Measurements from ENCODE around the gene SPDYE18.
"Not testable (repeated sequence)": the region's sequence is repeated elsewhere in the genome, so short reads cannot be mapped to it uniquely, and the experiment has no call there.

SPDYE18 gene

GRCh38 chr7:77062557-77062956 is at the start of gene SPDYE18:
Gene SPDYE18, minus strand, starts transcription at chr7:77062558. Its CDS starts 2,046 bp downstream, at chr7:77060512.
- DNase-seq (ENCODE audit: low spot score in 2 of 2); H3K36me3 Mint-ChIP-seq (ENCODE audit: insufficient read depth); H3K27me3 Mint-ChIP-seq; ATAC-seq (replicated peaks; ENCODE audit: extremely low read depth, poor library complexity, severe bottlenecking); H3K9me3 Mint-ChIP-seq; H3K4me1 Mint-ChIP-seq; H3K27ac Mint-ChIP-seq (ENCODE audit: low read depth); H3K4me3 Mint-ChIP-seq: not testable (repeated sequence)

- H3K27ac Mint-ChIP-seq (ENCODE audit: low read depth); DNase-seq (ENCODE audit: low spot score in 2 of 2); H3K27me3 Mint-ChIP-seq; H3K36me3 Mint-ChIP-seq (ENCODE audit: insufficient read depth); H3K9me3 Mint-ChIP-seq; H3K4me1 Mint-ChIP-seq; ATAC-seq (replicated peaks; ENCODE audit: extremely low read depth, poor library complexity, severe bottlenecking); H3K4me3 Mint-ChIP-seq: not testable (repeated sequence)
Observed at GRCh38 chr7:77108362-77108761, 46.0 kb upstream of the SPDYE18 start.

- H3K36me3 Mint-ChIP-seq (ENCODE audit: insufficient read depth); H3K9me3 Mint-ChIP-seq; H3K4me3 Mint-ChIP-seq; H3K27me3 Mint-ChIP-seq; H3K27ac Mint-ChIP-seq (ENCODE audit: low read depth); ATAC-seq (replicated peaks; ENCODE audit: extremely low read depth, poor library complexity, severe bottlenecking); DNase-seq (ENCODE audit: low spot score in 2 of 2); H3K4me1 Mint-ChIP-seq: not testable (repeated sequence)
Observed at GRCh38 chr7:77107659-77108058, 45.3 kb upstream of the SPDYE18 start.

GRCh38 chr7:77105904-77106303 is 43.5 kb upstream of the SPDYE18 start:
- H3K4me1 Mint-ChIP-seq; H3K36me3 Mint-ChIP-seq (ENCODE audit: insufficient read depth); H3K27ac Mint-ChIP-seq (ENCODE audit: low read depth); DNase-seq (ENCODE audit: low spot score in 2 of 2); ATAC-seq (replicated peaks; ENCODE audit: extremely low read depth, poor library complexity, severe bottlenecking); H3K9me3 Mint-ChIP-seq; H3K27me3 Mint-ChIP-seq; H3K4me3 Mint-ChIP-seq: not testable (repeated sequence)

- H3K27ac Mint-ChIP-seq (ENCODE audit: low read depth); ATAC-seq (replicated peaks; ENCODE audit: extremely low read depth, poor library complexity, severe bottlenecking); H3K4me3 Mint-ChIP-seq; H3K36me3 Mint-ChIP-seq (ENCODE audit: insufficient read depth); H3K27me3 Mint-ChIP-seq; DNase-seq (ENCODE audit: low spot score in 2 of 2); H3K9me3 Mint-ChIP-seq; H3K4me1 Mint-ChIP-seq: not testable (repeated sequence)
Observed at GRCh38 chr7:77102671-77103070, 40.3 kb upstream of the SPDYE18 start.

GRCh38 chr7:77101187-77101586 is 38.8 kb upstream of the SPDYE18 start:
- ATAC-seq (replicated peaks; ENCODE audit: extremely low read depth, poor library complexity, severe bottlenecking); H3K9me3 Mint-ChIP-seq; H3K36me3 Mint-ChIP-seq (ENCODE audit: insufficient read depth): not testable (repeated sequence)

GRCh38 chr7:77100501-77100900 is 38.1 kb upstream of the SPDYE18 start:
- not testable (repeated sequence) for H3K4me1 Mint-ChIP-seq; H3K9me3 Mint-ChIP-seq; H3K36me3 Mint-ChIP-seq (ENCODE audit: insufficient read depth); H3K27ac Mint-ChIP-seq (ENCODE audit: low read depth); ATAC-seq (replicated peaks; ENCODE audit: extremely low read depth, poor library complexity, severe bottlenecking); DNase-seq (ENCODE audit: low spot score in 2 of 2); H3K27me3 Mint-ChIP-seq; H3K4me3 Mint-ChIP-seq

More at GRCh38 chr7:77101187-77101586, 38.8 kb upstream of the SPDYE18 start:
- not testable (repeated sequence) for H3K4me1 Mint-ChIP-seq; H3K27me3 Mint-ChIP-seq; H3K4me3 Mint-ChIP-seq; H3K27ac Mint-ChIP-seq (ENCODE audit: low read depth); DNase-seq (ENCODE audit: low spot score in 2 of 2)

- not testable (repeated sequence) for H3K27ac Mint-ChIP-seq (ENCODE audit: low read depth); H3K9me3 Mint-ChIP-seq; H3K4me3 Mint-ChIP-seq; DNase-seq (ENCODE audit: low spot score in 2 of 2); H3K36me3 Mint-ChIP-seq (ENCODE audit: insufficient read depth); ATAC-seq (replicated peaks; ENCODE audit: extremely low read depth, poor library complexity, severe bottlenecking); H3K4me1 Mint-ChIP-seq; H3K27me3 Mint-ChIP-seq
Observed at GRCh38 chr7:77092301-77092700, 29.9 kb upstream of the SPDYE18 start.

GRCh38 chr7:77082192-77082591 is 19.8 kb upstream of the SPDYE18 start:
- not testable (repeated sequence) for H3K4me1 Mint-ChIP-seq; ATAC-seq (replicated peaks; ENCODE audit: extremely low read depth, poor library complexity, severe bottlenecking); H3K4me3 Mint-ChIP-seq; H3K36me3 Mint-ChIP-seq (ENCODE audit: insufficient read depth); DNase-seq (ENCODE audit: low spot score in 2 of 2); H3K27me3 Mint-ChIP-seq; H3K9me3 Mint-ChIP-seq; H3K27ac Mint-ChIP-seq (ENCODE audit: low read depth)

- not testable (repeated sequence) for H3K4me3 Mint-ChIP-seq; H3K4me1 Mint-ChIP-seq; H3K27me3 Mint-ChIP-seq; ATAC-seq (replicated peaks; ENCODE audit: extremely low read depth, poor library complexity, severe bottlenecking); H3K9me3 Mint-ChIP-seq; DNase-seq (ENCODE audit: low spot score in 2 of 2); H3K27ac Mint-ChIP-seq (ENCODE audit: low read depth); H3K36me3 Mint-ChIP-seq (ENCODE audit: insufficient read depth)
Observed at GRCh38 chr7:77080236-77080635, 17.9 kb upstream of the SPDYE18 start.

GRCh38 chr7:77079624-77080023 is 17.3 kb upstream of the SPDYE18 start:
- not testable (repeated sequence) for H3K4me1 Mint-ChIP-seq; DNase-seq (ENCODE audit: low spot score in 2 of 2); H3K36me3 Mint-ChIP-seq (ENCODE audit: insufficient read depth); H3K9me3 Mint-ChIP-seq; H3K4me3 Mint-ChIP-seq; H3K27me3 Mint-ChIP-seq; ATAC-seq (replicated peaks; ENCODE audit: extremely low read depth, poor library complexity, severe bottlenecking); H3K27ac Mint-ChIP-seq (ENCODE audit: low read depth)

- not testable (repeated sequence) for H3K27me3 Mint-ChIP-seq; H3K9me3 Mint-ChIP-seq; H3K4me3 Mint-ChIP-seq; H3K4me1 Mint-ChIP-seq; H3K27ac Mint-ChIP-seq (ENCODE audit: low read depth); H3K36me3 Mint-ChIP-seq (ENCODE audit: insufficient read depth); ATAC-seq (replicated peaks; ENCODE audit: extremely low read depth, poor library complexity, severe bottlenecking); DNase-seq (ENCODE audit: low spot score in 2 of 2)
Observed at GRCh38 chr7:77079112-77079511, 16.8 kb upstream of the SPDYE18 start.

GRCh38 chr7:77077060-77077459 is 14.7 kb upstream of the SPDYE18 start:
- H3K4me1 Mint-ChIP-seq, H3K27me3 Mint-ChIP-seq, H3K9me3 Mint-ChIP-seq: not testable (repeated sequence)

More at GRCh38 chr7:77077060-77077459, 14.7 kb upstream of the SPDYE18 start:
- DNase-seq (ENCODE audit: low spot score in 2 of 2); H3K27ac Mint-ChIP-seq (ENCODE audit: low read depth); H3K4me3 Mint-ChIP-seq; ATAC-seq (replicated peaks; ENCODE audit: extremely low read depth, poor library complexity, severe bottlenecking); H3K36me3 Mint-ChIP-seq (ENCODE audit: insufficient read depth): not testable (repeated sequence)

Data from central memory CD8-positive, alpha-beta T cell (primary cell).